SU-DHL-6 (cell line): Measurements from ENCODE around the gene TES.

Experiments used
- H2AFZ ChIP-seq: fragments of 200-600 bp; sonication (generic); 2 replicates; pipeline ENCODE4 v1.6.1; 2014; ENCODE audit warnings: low read depth, mild to moderate bottlenecking, moderate library complexity, mixed read lengths, antibody characterized with exemption, low read length; ENCODE audit not compliant: severe bottlenecking
- H3F3A ChIP-seq: fragments of 200-600 bp; shearing (Covaris generic); 2 replicates; pipeline ENCODE4 v1.6.0; 2016; ENCODE audit warnings: antibody characterized with exemption, mild to moderate bottlenecking; ENCODE audit not compliant: insufficient read depth
- H3K27ac ChIP-seq: fragments of 200-600 bp; sonication (generic); 2 replicates; pipeline ENCODE4 v1.5.1; 2016; ENCODE audit warnings: low read depth, mild to moderate bottlenecking, low read length, moderate library complexity, mixed read lengths
- H3K27me3 ChIP-seq: fragments of 200-600 bp; sonication (generic), shearing (Covaris generic); 2 replicates; pipeline ENCODE4 v1.6.0; 2014; ENCODE audit warnings: mild to moderate bottlenecking, low read length
- H3K36me3 ChIP-seq: fragments of 200-600 bp; sonication (generic); 2 replicates; pipeline ENCODE4 v1.6.1; 2014; ENCODE audit warnings: mild to moderate bottlenecking, low read length, mixed read lengths
- H3K4me2 ChIP-seq: fragments of 300-600, 200-600 bp; shearing (Covaris generic), sonication (generic); 2 replicates; pipeline ENCODE4 v1.6.0; 2014; ENCODE audit warnings: low read length, low read depth, mild to moderate bottlenecking; ENCODE audit not compliant: poor library complexity, severe bottlenecking
- H3K4me3 ChIP-seq: fragments of 200-600 bp; sonication (generic); 2 replicates; pipeline ENCODE4 v1.5.1; 2014; ENCODE audit warnings: antibody characterized with exemption, low read length, mild to moderate bottlenecking, mixed read lengths; ENCODE audit not compliant: insufficient read depth, poor library complexity, severe bottlenecking
- H3K79me2 ChIP-seq: fragments of 200-600 bp; sonication (generic); 2 replicates; pipeline ENCODE4 v1.6.1; 2014; ENCODE audit warnings: mild to moderate bottlenecking, low read length, moderate library complexity; ENCODE audit not compliant: insufficient read depth
- H3K9ac ChIP-seq: fragments of 200-600 bp; sonication (generic); 2 replicates; pipeline ENCODE4 v1.7.0; 2014; ENCODE audit warnings: mild to moderate bottlenecking, low read length
- H3K9me2 ChIP-seq: fragments of 200-600 bp; sonication (generic); replicated peaks from 2 replicates; pipeline ENCODE4 v1.6.1; 2014; ENCODE audit warnings: low read length; ENCODE audit not compliant: insufficient read depth
- H3K9me3 ChIP-seq: fragments of 200-600 bp; sonication (generic); 2 replicates; pipeline ENCODE4 v1.6.1; 2014; ENCODE audit warnings: low read length, mixed read lengths; ENCODE audit not compliant: insufficient read depth
- H4K20me1 ChIP-seq: fragments of 200-600 bp; sonication (generic); 2 replicates; pipeline ENCODE4 v1.6.1; 2014; ENCODE audit warnings: low read depth, mild to moderate bottlenecking, antibody characterized with exemption, low read length, moderate library complexity, mixed read lengths
- CTCF ChIP-seq: fragments of 200-600 bp; sonication (generic); IDR thresholded peaks from one replicate; pipeline ENCODE4 v1.5.1; 2017; ENCODE audit warnings: antibody characterized with exemption, mild to moderate bottlenecking, low read length, moderate library complexity; ENCODE audit not compliant: insufficient read depth, poor library complexity, severe bottlenecking
- EZH2phosphoT487 ChIP-seq: fragments of 200-600 bp; sonication (generic), shearing (Covaris generic); conservative IDR thresholded peaks from 2 replicates; pipeline ENCODE4 v1.6.1; 2018; ENCODE audit warnings: mild to moderate bottlenecking, antibody characterized with exemption, low read length, moderate library complexity, mixed read lengths

The TES gene

GRCh38 chr7:116231543-116231942 is 21.2 kb downstream of the TES start:
- TF ChIP-seq CTCF: no peak
- TF ChIP-seq EZH2phosphoT487: no peak
- no peak overlapping the region for H2AFZ ChIP-seq
- H3K27me3 ChIP-seq: no peaks in the 10 kb centered on the region
- no peaks in the 10 kb centered on the region for H3K9me2 ChIP-seq
- no peak overlapping the region for H3K9ac ChIP-seq
- no peak overlapping the region for H3K4me3 ChIP-seq
- no peak overlapping the region for H3K4me2 ChIP-seq
- no peaks in the 10 kb centered on the region for H3K9me3 ChIP-seq
- no peaks in the 10 kb centered on the region for H3K36me3 ChIP-seq
- H3K79me2 ChIP-seq: peaks cover 40% of the 10 kb centered on the region
- H3K27ac ChIP-seq: no peak overlapping the region
- H3F3A ChIP-seq: no peaks in the 10 kb centered on the region; the same call in 1 of the 2 replicates
- peaks cover 6% of the 10 kb centered on the region; the same call in 1 of the 2 replicates for H4K20me1 ChIP-seq

DNA sequence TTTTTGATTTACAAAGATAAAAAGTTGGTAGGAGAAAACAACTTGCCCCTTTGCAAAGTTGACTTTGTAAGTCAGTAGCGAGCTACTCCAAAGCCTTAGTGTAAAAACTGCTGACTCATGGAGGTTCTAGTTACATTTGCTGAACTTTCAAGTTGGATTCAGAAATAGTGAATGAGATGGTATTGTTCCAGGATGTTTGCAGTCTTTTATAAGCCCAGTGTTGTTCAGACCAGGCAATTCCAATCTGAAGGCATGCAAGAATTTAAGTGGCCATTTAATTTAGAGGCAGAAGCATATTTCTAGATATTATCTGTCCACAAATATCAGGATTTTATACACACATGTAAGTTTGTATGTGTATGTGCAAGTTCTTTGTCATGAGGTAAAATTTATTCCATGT is 21.6 kb downstream of the TES start:
- Histone ChIP-seq H2AFZ (no peak overlapping the region), H3K9ac (no peak overlapping the region), H3K4me2 (no peak overlapping the region)

DNA sequence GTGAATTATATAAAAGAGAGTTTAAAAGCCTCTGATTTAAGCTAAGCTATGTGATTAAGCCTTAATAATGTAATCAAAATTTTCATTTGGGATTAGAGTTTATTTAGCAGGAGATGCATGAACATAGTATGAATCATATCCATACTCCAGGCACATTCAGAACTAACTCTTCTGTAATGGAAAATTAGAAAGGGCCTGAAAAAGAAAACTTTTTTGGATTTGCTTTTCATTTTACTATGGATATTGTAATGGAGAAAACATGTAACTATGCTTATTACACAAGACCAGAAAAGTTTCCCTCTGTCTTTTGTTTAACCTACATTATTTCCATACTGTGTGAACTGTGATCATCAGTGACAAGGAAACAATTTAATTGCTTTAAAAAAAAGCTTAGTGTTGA is 22.0 kb downstream of the TES start:
- Histone ChIP-seq H3K9me2 (no peaks in the 10 kb centered on the region), H3K36me3 (no peaks in the 10 kb centered on the region), H3K27me3 (no peaks in the 10 kb centered on the region), H3K79me2 (peaks cover 35% of the 10 kb centered on the region), H3F3A (no peaks in the 10 kb centered on the region; the same call in 1 of the 2 replicates), H4K20me1 (0 out of 2 replicates have a peak, but pooled peaks cover 4% of the 10 kb centered on the region), H3K4me3 (no peak overlapping the region), H2AFZ (no peak overlapping the region), H3K9ac (no peak overlapping the region), H3K9me3 (no peaks in the 10 kb centered on the region), H3K4me2 (no peak overlapping the region), H3K27ac (no peak overlapping the region)
- no peak for TF ChIP-seq CTCF
- TF ChIP-seq EZH2phosphoT487: no peak

More for the DNA sequence above, 21.6 kb downstream of the TES start:
- H3K79me2 ChIP-seq: peaks cover 38% of the 10 kb centered on the region
- no peaks in the 10 kb centered on the region for H3K36me3 ChIP-seq
- 0 out of 2 replicates have a peak, but pooled peaks cover 6% of the 10 kb centered on the region for H4K20me1 ChIP-seq
- no peaks in the 10 kb centered on the region for H3K27me3 ChIP-seq
- TF ChIP-seq CTCF (no peak), EZH2phosphoT487 (no peak)
- H3K9me3 ChIP-seq: no peaks in the 10 kb centered on the region
- H3K4me3 ChIP-seq: no peak overlapping the region
- H3K27ac ChIP-seq: no peak overlapping the region
- H3K9me2 ChIP-seq: no peaks in the 10 kb centered on the region
- H3F3A ChIP-seq: no peaks in the 10 kb centered on the region; the same call in 1 of the 2 replicates
